Endothelial cell of umbilical vein (primary cell): ENCODE data around the gene MSX2. TPM values are rescaled to one million over a fixed set of nuclear protein-coding genes. Genes with fewer than 3 reads are reported as not detected.

ENCODE experiments used
- BruUV-seq: library from RNA; stranded (reverse); fragments of 400-500 nt; replicated peaks from 2 replicates; lab custom pipeline; 2021; lab: Mats Ljungman, UMichigan
- CTCF ChIA-PET: fragments of 300-600, 350-600 bp; sonication (Branson Sonifier 250); formaldehyde crosslinking; loops from one replicate; lab custom pipeline; 2021; ENCODE audit warnings: antibody characterized with exemption, inconsistent platforms; lab: Charles Lee
- POLR2A ChIA-PET: fragments of 300-600, 350-600 bp; sonication (Branson Sonifier 250); formaldehyde crosslinking; loops from one replicate; lab custom pipeline; 2021; ENCODE audit warnings: antibody characterized with exemption, inconsistent platforms; lab: Charles Lee
- DNase-seq: peaks from one replicate; pipeline ENCODE4 v3.0.0-alpha.2; 2011; ENCODE audit warnings: low read depth, low spot score
- FAIRE-seq: peaks from 2 replicates; lab custom pipeline; 2011; peaks lifted over from hg19 to GRCh38; lab: Jason Lieb, UNC
- H2AFZ ChIP-seq: 2 replicates; pipeline ENCODE4 v1.6.0; 2012; ENCODE audit warnings: low read depth, low read length, control low read depth, inconsistent platforms
- H3K27ac ChIP-seq: 2 replicates; pipeline ENCODE4 v1.5.1; 2011; ENCODE audit warnings: low read depth, mild to moderate bottlenecking, control low read depth, low read length, moderate library complexity; ENCODE audit not compliant: insufficient read depth
- H3K27me3 ChIP-seq, 2 experiments: 2 replicates each; pipeline versions ENCODE4 v1.6.0 to v1.6.1; 2011; ENCODE audit warnings: low read length in 2 of 2, mixed read lengths in 1 of 2; ENCODE audit not compliant: control insufficient read depth in 2 of 2, insufficient read depth in 2 of 2
- H3K36me3 ChIP-seq, 2 experiments: 2 replicates in 1 of 2; 3 replicates in 1 of 2; pipeline ENCODE4 v1.5.1; 2011; ENCODE audit warnings: low read length in 2 of 2, mild to moderate bottlenecking in 1 of 2, moderate library complexity in 1 of 2; ENCODE audit not compliant: control insufficient read depth in 2 of 2, insufficient read depth in 2 of 2; ENCODE audit errors: extremely low read depth in 1 of 2
- H3K4me1 ChIP-seq: 3 replicates; pipeline ENCODE4 v1.5.1; 2011; ENCODE audit warnings: mild to moderate bottlenecking, low read length; ENCODE audit not compliant: control insufficient read depth, insufficient read depth; ENCODE audit errors: extremely low read depth
- H3K4me2 ChIP-seq: 2 replicates; pipeline ENCODE4 v1.6.1; 2011; ENCODE audit warnings: low read length, control low read depth, mixed read lengths; ENCODE audit not compliant: insufficient read depth
- H3K4me3 ChIP-seq, 3 experiments: fragments of 200-600 bp in 1 of 3; sonication (generic), shearing (Covaris generic) in 1 of 3; replicated peaks in 1 of 3; 2 replicates each; pipeline ENCODE4 v1.5.1; 2011 to 2016; ENCODE audit warnings: control low read depth in 3 of 3, low read length in 3 of 3, mild to moderate bottlenecking in 2 of 3, inconsistent platforms in 1 of 3, low read depth in 1 of 3, moderate library complexity in 1 of 3; ENCODE audit not compliant: insufficient read depth in 1 of 3
- H3K79me2 ChIP-seq: 2 replicates; pipeline ENCODE4 v1.6.0; 2012; ENCODE audit warnings: low read length, inconsistent platforms; ENCODE audit not compliant: control insufficient read depth, insufficient read depth
- H3K9ac ChIP-seq: replicated peaks from 2 replicates; pipeline ENCODE3; 2011; ENCODE audit warnings: low read length, control low read depth; ENCODE audit not compliant: insufficient read depth; ENCODE audit errors: extremely low read depth
- H3K9me1 ChIP-seq: replicated peaks from 3 replicates; pipeline ENCODE4 v1.6.0; 2011; ENCODE audit warnings: mild to moderate bottlenecking, low read length; ENCODE audit not compliant: control insufficient read depth, insufficient read depth; ENCODE audit errors: extremely low read depth
- H3K9me3 ChIP-seq: replicated peaks from 2 replicates; pipeline ENCODE4 v1.5.1; 2012; ENCODE audit warnings: low read length, inconsistent platforms; ENCODE audit not compliant: control insufficient read depth, insufficient read depth
- H4K20me1 ChIP-seq: replicated peaks from 2 replicates; pipeline ENCODE3; 2011; ENCODE audit warnings: mild to moderate bottlenecking, low read length; ENCODE audit not compliant: control insufficient read depth, insufficient read depth; ENCODE audit errors: extremely low read depth
- CTCF ChIP-seq, 2 donors: IDR thresholded peaks; 1 replicate in 1 of 2; 2 replicates in 1 of 2; pipeline ENCODE4 v1.5.1; 2011; ENCODE audit warnings: low read length in 2 of 2, mild to moderate bottlenecking in 2 of 2, moderate library complexity in 2 of 2, control low read depth in 1 of 2, inconsistent platforms in 1 of 2, low read depth in 1 of 2; ENCODE audit not compliant: insufficient read depth in 1 of 2; ENCODE audit errors: extremely low read depth in 1 of 2
- EZH2 ChIP-seq: IDR thresholded peaks from 2 replicates; pipeline ENCODE4 v1.6.1; 2012; ENCODE audit warnings: borderline replicate concordance, low read depth, mild to moderate bottlenecking, moderate library complexity, low read length, inconsistent platforms; ENCODE audit not compliant: severe bottlenecking
- FOS ChIP-seq: IDR thresholded peaks from 2 replicates; pipeline ENCODE4 v1.6.1; 2011; ENCODE audit warnings: mild to moderate bottlenecking, low read length, moderate library complexity, borderline replicate concordance; ENCODE audit not compliant: insufficient read depth
- GATA2 ChIP-seq: IDR thresholded peaks from 2 replicates; pipeline ENCODE4 v1.7.0; 2011; ENCODE audit warnings: low read depth, mild to moderate bottlenecking, moderate library complexity, mixed read lengths, low read length; ENCODE audit not compliant: insufficient read length, insufficient read depth
- JUN ChIP-seq: IDR thresholded peaks from 2 replicates; pipeline ENCODE4 v1.6.1; 2011; ENCODE audit warnings: borderline replicate concordance, low read depth; ENCODE audit not compliant: insufficient read length, insufficient read depth
- MAX ChIP-seq: IDR thresholded peaks from 2 replicates; pipeline ENCODE4 v1.6.1; 2011; ENCODE audit not compliant: insufficient read depth, insufficient read length
- MYC ChIP-seq: IDR thresholded peaks from one replicate; pipeline ENCODE4 v1.6.1; 2011; ENCODE audit warnings: mild to moderate bottlenecking, low read depth, low read length
- POLR2A ChIP-seq: IDR thresholded peaks from 2 replicates; pipeline ENCODE4 v1.6.1; 2012; ENCODE audit warnings: low read depth, mild to moderate bottlenecking, control low read depth, low read length
- POLR2AphosphoS5 ChIP-seq: IDR thresholded peaks from 2 replicates; pipeline ENCODE4 v1.6.1; 2012; ENCODE audit warnings: low read depth, mild to moderate bottlenecking, control low read depth, low read length, moderate library complexity; ENCODE audit not compliant: insufficient read depth
- dilution Hi-C: fragments of 300-500 bp; cut with MboI; formaldehyde crosslinking; loops from one replicate; pipeline ENCODE4 v1.15.0; 2019; ENCODE audit warnings: low sequenced_read_pairs; ENCODE audit not compliant: extremely low pct_ligation_motif_present
- intact Hi-C: fragments of 100-400 bp; cut with micrococcal nuclease; formaldehyde crosslinking; loops from one replicate; pipeline ENCODE4 v1.10.0; 2022
- polyA plus RNA-seq, 4 experiments: library from polyadenylated mRNA; depleted of rRNA in 3 of 4; stranded (reverse) in 3 of 4; unstranded in 1 of 4; fragments of >200 nt; gene quantifications; 2 replicates each; pipeline versions ENCODE4 v1.2.1 to v1.2.3, GENCODE V29; 2011 to 2012; ENCODE audit warnings: missing spikeins in 1 of 4
- total RNA-seq: library from RNA; stranded (reverse); gene quantifications from 2 replicates; pipeline ENCODE4 v1.2.3, GENCODE V29; 2021

The MSX2 gene
- total and polyA plus RNA-seq, 2 donors (not counting 3 experiments of a cell fraction or from before 2014, with no cell fraction given): not detected

GRCh38 chr5:174675916-174676315 is 48.5 kb upstream of the MSX2 start:
- H2AFZ ChIP-seq: no peak overlapping the region
- H3K9me1 ChIP-seq: no peaks in the 10 kb centered on the region
- DNase-seq: no peak
- intact Hi-C loops (no loop called here), dilution Hi-C loops (no loop called here)
- H3K79me2 ChIP-seq: no peaks in the 10 kb centered on the region
- CTCF ChIA-PET: no interaction called here
- H3K27ac ChIP-seq: no peak overlapping the region
- no peaks in the 10 kb centered on the region for H3K27me3 ChIP-seq
- H3K4me3 ChIP-seq: no peak overlapping the region
- H3K4me2 ChIP-seq: no peak overlapping the region
- no peaks in the 10 kb centered on the region for H3K36me3 ChIP-seq
- TF ChIP-seq FOS (no peak), MAX (no peak), JUN (no peak), GATA2 (no peak), CTCF (IDR thresholded peaks at IDR 0.05; ENCODE audit: extremely low read depth in 1 of 2, insufficient read depth in 1 of 2, low read depth in 1 of 2, low read length in 2 of 2) (no peak), EZH2 (no peak), POLR2AphosphoS5 (no peak), MYC (no peak), POLR2A (no peak)
- H3K9me3 ChIP-seq: peaks cover 4% of the 10 kb centered on the region
- POLR2A ChIA-PET: no interaction called here
- no peak overlapping the region for H3K9ac ChIP-seq
- no peak for FAIRE-seq
- no peaks in the 10 kb centered on the region for H3K4me1 ChIP-seq
- BruUV-seq: no TSS peak
- H4K20me1 ChIP-seq: no peaks in the 10 kb centered on the region
